Measurements from ENCODE around the gene KRTAP1-1.
"Not testable (repeated sequence)": the region's sequence is repeated elsewhere in the genome, so short reads cannot be mapped to it uniquely, and the experiment has no call there.

Gene KRTAP1-1

DNA sequence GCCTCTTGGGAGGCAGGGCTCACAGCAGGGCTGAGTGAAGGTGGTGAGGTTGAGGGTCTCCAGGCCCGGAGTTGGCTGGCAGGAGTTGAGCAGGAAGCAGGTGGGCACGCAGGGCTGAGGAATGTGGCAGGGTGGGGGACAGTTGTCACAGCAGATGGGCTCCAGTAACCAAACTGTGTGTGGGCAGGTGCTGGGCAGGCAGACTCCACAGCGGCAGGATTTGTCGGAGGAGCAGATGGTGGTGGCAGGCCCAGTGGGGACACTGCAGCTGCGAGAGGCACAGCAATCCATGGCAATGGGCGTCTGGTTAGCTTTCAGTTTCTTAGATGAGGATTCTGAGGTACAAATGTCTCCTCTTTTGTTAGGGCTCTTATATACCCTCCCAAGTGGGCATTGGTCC lies 41.7 kb downstream of the KRTAP1-1 start, which contains the start of gene KRTAP3-2:
Gene KRTAP3-2, minus strand, starts transcription at position 344 of the 400 bp plus-strand sequence. Its CDS starts 53 bp downstream, at position 291.
- not testable (repeated sequence) for H3K27me3 ChIP-seq (ENCODE audit: control insufficient read depth in 1 of 2, insufficient read depth in 2 of 2, low read length in 2 of 2)

DNA sequence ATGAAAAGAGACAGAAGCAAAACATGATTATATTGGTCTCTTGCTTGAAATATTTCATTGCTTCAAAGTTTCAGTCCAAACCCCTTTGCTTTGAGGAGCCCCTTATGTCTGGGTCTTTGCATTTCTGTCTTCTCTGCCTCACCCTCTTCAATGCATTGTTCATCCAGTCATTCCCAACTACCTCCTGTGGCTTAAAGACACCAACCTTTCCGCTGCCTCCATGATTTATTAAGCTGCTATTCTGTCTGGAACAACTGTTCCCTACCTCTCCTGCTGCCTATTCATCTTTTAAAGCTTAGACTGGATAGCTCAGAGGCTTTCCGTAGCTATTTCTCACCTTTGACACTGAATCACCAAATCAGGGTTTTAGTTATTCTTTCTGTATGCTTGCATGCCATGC lies 43.9 kb downstream of the KRTAP1-1 start:
- H3K36me3 ChIP-seq (ENCODE audit: control insufficient read depth in 1 of 2, insufficient read depth in 2 of 2, low read length in 2 of 2): no peaks in the 10 kb centered on the region
- no peaks in the 10 kb centered on the region for H3K9me3 ChIP-seq (ENCODE audit: control insufficient read depth in 1 of 2, low read length in 2 of 2)
- no peak overlapping the region for H3K4me3 ChIP-seq (ENCODE audit: low read depth in 1 of 2, low read length in 2 of 2)

More for the DNA sequence above, 41.7 kb downstream of the KRTAP1-1 start, which contains the start of gene KRTAP3-2:
- H3K27ac ChIP-seq (ENCODE audit: low read depth, low read length); H3K4me1 ChIP-seq (ENCODE audit: control insufficient read depth in 1 of 2, insufficient read depth in 2 of 2, low read length in 2 of 2); H3K4me3 ChIP-seq (ENCODE audit: low read depth in 1 of 2, low read length in 2 of 2); H3K9ac ChIP-seq (ENCODE audit: low read depth in 1 of 2, low read length in 2 of 2); H3K36me3 ChIP-seq (ENCODE audit: control insufficient read depth in 1 of 2, insufficient read depth in 2 of 2, low read length in 2 of 2); H3K9me3 ChIP-seq (ENCODE audit: control insufficient read depth in 1 of 2, low read length in 2 of 2): not testable (repeated sequence)

GRCh38 chr17:40996829-40997228 lies 44.4 kb downstream of the KRTAP1-1 start:
- Histone ChIP-seq H3K9ac (ENCODE audit: low read depth in 1 of 2, low read length in 2 of 2) (no peak overlapping the region), H3K27me3 (ENCODE audit: control insufficient read depth in 1 of 2, insufficient read depth in 2 of 2, low read length in 2 of 2) (peaks cover 0 to 3% of the 10 kb centered on the region in 2 donors), H3K27ac (ENCODE audit: low read depth, low read length) (no peak overlapping the region), H3K4me3 (ENCODE audit: low read depth in 1 of 2, low read length in 2 of 2) (no peak overlapping the region), H3K36me3 (ENCODE audit: control insufficient read depth in 1 of 2, insufficient read depth in 2 of 2, low read length in 2 of 2) (no peaks in the 10 kb centered on the region), H3K9me3 (ENCODE audit: control insufficient read depth in 1 of 2, low read length in 2 of 2) (no peaks in the 10 kb centered on the region), H3K4me1 (ENCODE audit: control insufficient read depth in 1 of 2, insufficient read depth in 2 of 2, low read length in 2 of 2) (no peaks in the 10 kb centered on the region)

More for the DNA sequence above, 43.9 kb downstream of the KRTAP1-1 start:
- H3K9ac ChIP-seq (ENCODE audit: low read depth in 1 of 2, low read length in 2 of 2): no peak overlapping the region
- H3K27ac ChIP-seq (ENCODE audit: low read depth, low read length): no peak overlapping the region
- H3K27me3 ChIP-seq (ENCODE audit: control insufficient read depth in 1 of 2, insufficient read depth in 2 of 2, low read length in 2 of 2): peaks cover 0 to 5% of the 10 kb centered on the region in 2 donors
- no peaks in the 10 kb centered on the region for H3K4me1 ChIP-seq (ENCODE audit: control insufficient read depth in 1 of 2, insufficient read depth in 2 of 2, low read length in 2 of 2)

- Histone ChIP-seq H3K27me3 (ENCODE audit: control insufficient read depth in 1 of 2, insufficient read depth in 2 of 2, low read length in 2 of 2) (no peaks in the 10 kb centered on the region), H3K9ac (ENCODE audit: low read depth in 1 of 2, low read length in 2 of 2) (no peak overlapping the region), H3K27ac (ENCODE audit: low read depth, low read length) (no peak overlapping the region), H3K4me3 (ENCODE audit: low read depth in 1 of 2, low read length in 2 of 2) (no peak overlapping the region), H3K9me3 (ENCODE audit: control insufficient read depth in 1 of 2, low read length in 2 of 2) (peaks cover 4% of the 10 kb centered on the region in 2 donors), H3K4me1 (ENCODE audit: control insufficient read depth in 1 of 2, insufficient read depth in 2 of 2, low read length in 2 of 2) (no peaks in the 10 kb centered on the region), H3K36me3 (ENCODE audit: control insufficient read depth in 1 of 2, insufficient read depth in 2 of 2, low read length in 2 of 2) (no peaks in the 10 kb centered on the region)
Observed at GRCh38 chr17:40995116-40995515, 46.1 kb downstream of the KRTAP1-1 start.

GRCh38 chr17:40993839-40994238 lies 47.4 kb downstream of the KRTAP1-1 start, which contains the start of gene KRTAP3-3:
Gene KRTAP3-3 (minus strand): TSS chr17:40994164. CDS start chr17:40994097, 67 bp downstream.
- Histone ChIP-seq H3K9me3 (ENCODE audit: control insufficient read depth in 1 of 2, low read length in 2 of 2) (peaks cover 4% of the 10 kb centered on the region in 2 donors), H3K4me1 (ENCODE audit: control insufficient read depth in 1 of 2, insufficient read depth in 2 of 2, low read length in 2 of 2) (no peaks in the 10 kb centered on the region), H3K4me3 (ENCODE audit: low read depth in 1 of 2, low read length in 2 of 2) (no peak within 1 kb of the TSS), H3K36me3 (ENCODE audit: control insufficient read depth in 1 of 2, insufficient read depth in 2 of 2, low read length in 2 of 2) (no peaks in the 10 kb centered on the region), H3K9ac (ENCODE audit: low read depth in 1 of 2, low read length in 2 of 2) (no peak within 1 kb of the TSS), H3K27me3 (ENCODE audit: control insufficient read depth in 1 of 2, insufficient read depth in 2 of 2, low read length in 2 of 2) (no peaks in the 10 kb centered on the region), H3K27ac (ENCODE audit: low read depth, low read length) (no peak within 1 kb of the TSS)

- Histone ChIP-seq H3K9me3 (ENCODE audit: control insufficient read depth in 1 of 2, low read length in 2 of 2) (peaks cover 4% of the 10 kb centered on the region in 2 donors), H3K4me3 (ENCODE audit: low read depth in 1 of 2, low read length in 2 of 2) (no peak overlapping the region), H3K9ac (ENCODE audit: low read depth in 1 of 2, low read length in 2 of 2) (no peak overlapping the region), H3K27me3 (ENCODE audit: control insufficient read depth in 1 of 2, insufficient read depth in 2 of 2, low read length in 2 of 2) (no peaks in the 10 kb centered on the region), H3K4me1 (ENCODE audit: control insufficient read depth in 1 of 2, insufficient read depth in 2 of 2, low read length in 2 of 2) (no peaks in the 10 kb centered on the region), H3K36me3 (ENCODE audit: control insufficient read depth in 1 of 2, insufficient read depth in 2 of 2, low read length in 2 of 2) (no peaks in the 10 kb centered on the region), H3K27ac (ENCODE audit: low read depth, low read length) (no peak overlapping the region)
Observed at GRCh38 chr17:40993084-40993483, 48.2 kb downstream of the KRTAP1-1 start.

GRCh38 chr17:40992666-40993065 lies 48.6 kb downstream of the KRTAP1-1 start:
- no peaks in the 10 kb centered on the region for H3K27me3 ChIP-seq (ENCODE audit: control insufficient read depth in 1 of 2, insufficient read depth in 2 of 2, low read length in 2 of 2)

More at GRCh38 chr17:40992666-40993065, 48.6 kb downstream of the KRTAP1-1 start:
- no peak overlapping the region for H3K9ac ChIP-seq (ENCODE audit: low read depth in 1 of 2, low read length in 2 of 2)
- no peak overlapping the region for H3K4me3 ChIP-seq (ENCODE audit: low read depth in 1 of 2, low read length in 2 of 2)
- no peaks in the 10 kb centered on the region for H3K36me3 ChIP-seq (ENCODE audit: control insufficient read depth in 1 of 2, insufficient read depth in 2 of 2, low read length in 2 of 2)
- H3K9me3 ChIP-seq (ENCODE audit: control insufficient read depth in 1 of 2, low read length in 2 of 2): peaks cover 4% of the 10 kb centered on the region in 2 donors
- no peaks in the 10 kb centered on the region for H3K4me1 ChIP-seq (ENCODE audit: control insufficient read depth in 1 of 2, insufficient read depth in 2 of 2, low read length in 2 of 2)
- H3K27ac ChIP-seq (ENCODE audit: low read depth, low read length): no peak overlapping the region

All from duodenal mucosa (tissue), 2 donors.